SK-N-MC (cell line): ENCODE results near the gene KRT3.

Source experiments
- DNase-seq: peaks from one replicate; pipeline ENCODE4 v3.0.0-alpha.2; 2011; ENCODE audit warnings: low read depth, low spot score
- H3K27ac ChIP-seq: fragments of 200-600 bp; sonication (generic); 2 replicates; pipeline ENCODE4 v1.5.1; 2016; ENCODE audit warnings: mixed run types
- H3K36me3 ChIP-seq: fragments of 200-600 bp; sonication (generic); 2 replicates; pipeline ENCODE4 v1.6.1; 2017; ENCODE audit warnings: antibody characterized with exemption, low read length, mixed read lengths; ENCODE audit not compliant: insufficient read depth
- H3K4me3 ChIP-seq: fragments of 200-600 bp; sonication (generic); 2 replicates; pipeline ENCODE4 v1.5.1; 2016
- H3K9ac ChIP-seq: fragments of 200-600 bp; sonication (generic); 2 replicates; pipeline ENCODE4 v1.8.0; 2017; ENCODE audit warnings: mixed run types, mixed read lengths; ENCODE audit not compliant: insufficient read length
- H3K9me3 ChIP-seq: fragments of 200-600 bp; sonication (generic); 2 replicates; pipeline ENCODE4 v1.6.1; 2017; ENCODE audit warnings: low read depth, mild to moderate bottlenecking, antibody characterized with exemption, low read length, moderate library complexity, mixed read lengths
- EZH2 ChIP-seq: fragments of 200-600 bp; sonication (generic); IDR thresholded peaks from one replicate; pipeline ENCODE4 v1.6.1; 2017; ENCODE audit warnings: antibody characterized with exemption
- FOXP2 ChIP-seq: optimal IDR thresholded peaks from 2 replicates; pipeline ENCODE3; 2011; ENCODE audit warnings: mild to moderate bottlenecking, moderate library complexity; ENCODE audit not compliant: insufficient read depth; ENCODE audit errors: extremely low read length, control extremely low read depth
- POLR2AphosphoS5 ChIP-seq: IDR thresholded peaks from 2 replicates; pipeline ENCODE4 v1.6.1; 2012; ENCODE audit warnings: mild to moderate bottlenecking, low read depth, low read length, borderline replicate concordance

The KRT3 gene

DNA sequence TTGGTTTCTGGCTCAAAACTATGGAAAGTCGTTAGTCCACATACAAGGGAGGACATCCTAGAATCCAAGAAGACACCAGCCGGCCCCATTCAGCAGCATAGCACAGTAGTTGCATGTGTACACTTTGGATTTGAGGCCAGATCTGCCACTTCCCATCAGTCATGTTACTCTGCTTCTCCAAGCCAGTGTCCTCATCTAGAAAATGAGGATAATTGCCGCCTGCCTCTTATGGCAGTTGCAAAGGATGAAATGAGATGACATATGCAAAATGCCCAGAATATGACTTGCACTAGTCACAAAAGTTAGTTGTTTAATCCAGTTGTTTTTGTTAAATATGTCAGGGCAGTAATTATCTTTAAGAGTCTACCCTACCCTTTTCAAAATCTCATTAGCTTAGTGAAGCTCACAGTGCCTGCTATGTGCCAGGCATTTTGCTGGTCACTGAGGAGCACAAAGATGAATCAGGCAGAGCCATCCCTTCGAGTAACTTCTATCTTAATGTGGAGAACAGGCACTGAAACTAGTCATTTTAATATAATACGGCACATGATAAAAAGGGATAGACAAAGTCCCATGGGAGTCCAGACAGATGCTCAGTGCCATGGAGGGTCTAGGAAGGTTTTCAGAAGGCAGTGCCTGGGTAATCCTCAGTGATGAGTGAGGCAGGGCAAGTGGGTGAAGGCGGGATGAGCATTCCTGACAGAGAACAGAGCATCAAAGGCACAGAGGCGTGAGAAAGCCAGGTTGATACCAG, 12.2 kb downstream of the KRT3 start:
- Histone ChIP-seq H3K4me3 (no peak overlapping the region), H3K27ac (no peak overlapping the region), H3K9ac (no peak overlapping the region), H3K36me3 (no peaks in the 10 kb centered on the region), H3K9me3 (no peaks in the 10 kb centered on the region)
- TF ChIP-seq POLR2AphosphoS5 = no peak
- no peak for TF ChIP-seq EZH2
- TF ChIP-seq FOXP2 = no peak
- no peak for DNase-seq

DNA sequence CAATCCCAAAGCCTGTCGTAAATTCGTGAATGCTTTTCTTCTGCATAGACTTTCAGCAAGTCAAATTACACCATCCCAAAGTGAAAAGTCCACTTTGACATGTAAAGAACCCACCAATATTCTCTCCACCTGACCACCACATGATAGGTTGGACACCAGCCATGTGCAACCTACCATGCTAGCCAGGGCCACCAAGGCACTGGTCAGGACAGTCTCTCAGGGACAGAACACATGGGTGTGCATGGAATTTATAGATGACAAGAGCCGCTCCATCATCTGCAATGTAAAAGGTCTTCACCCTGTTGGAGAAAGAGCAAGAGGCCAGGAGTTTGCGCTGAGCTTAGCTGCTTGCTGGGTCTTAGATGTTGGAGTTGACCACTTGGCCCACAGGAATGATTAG, 13.4 kb downstream of the KRT3 start:
- Histone ChIP-seq H3K9ac (no peak overlapping the region), H3K27ac (no peak overlapping the region), H3K36me3 (no peaks in the 10 kb centered on the region), H3K4me3 (no peak overlapping the region), H3K9me3 (no peaks in the 10 kb centered on the region)
- TF ChIP-seq EZH2 = no peak
- no peak for TF ChIP-seq POLR2AphosphoS5
- TF ChIP-seq FOXP2 = no peak
- no peak for DNase-seq

DNA sequence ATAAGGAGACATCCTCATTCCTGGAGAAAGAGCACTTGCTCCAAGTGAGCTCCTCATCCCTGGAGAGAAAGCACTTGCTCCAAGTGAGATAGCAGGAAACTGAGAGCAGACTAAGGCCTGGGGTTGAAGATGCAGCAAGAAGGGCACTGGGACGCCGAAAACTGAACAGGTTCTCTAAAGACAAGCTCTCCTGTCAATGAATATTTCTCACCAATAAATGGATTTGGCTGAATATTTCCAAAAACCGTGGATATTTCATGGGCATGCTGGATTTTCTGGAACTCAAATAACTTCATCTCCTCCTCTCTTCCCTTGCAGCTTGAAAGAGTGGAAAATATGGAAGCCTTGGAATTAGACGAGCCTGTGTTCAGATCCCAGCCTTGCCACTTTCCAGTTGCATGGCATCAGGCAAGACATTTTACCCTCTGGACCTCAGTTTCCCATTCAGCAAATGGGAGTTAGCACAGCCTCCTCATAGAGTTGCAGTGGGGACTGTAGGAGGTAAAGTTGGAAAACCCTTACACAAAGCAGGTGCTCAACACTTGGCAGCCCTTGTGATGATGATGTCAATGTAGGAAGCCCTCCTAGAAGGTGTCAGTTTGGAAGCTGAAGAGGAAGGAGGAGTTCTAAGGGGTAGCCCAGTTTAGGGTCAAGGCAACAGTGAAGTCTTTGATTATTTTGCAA, 14.4 kb downstream of the KRT3 start:
- DNase-seq = no peak
- H3K4me3 ChIP-seq = no peak overlapping the region

DNA sequence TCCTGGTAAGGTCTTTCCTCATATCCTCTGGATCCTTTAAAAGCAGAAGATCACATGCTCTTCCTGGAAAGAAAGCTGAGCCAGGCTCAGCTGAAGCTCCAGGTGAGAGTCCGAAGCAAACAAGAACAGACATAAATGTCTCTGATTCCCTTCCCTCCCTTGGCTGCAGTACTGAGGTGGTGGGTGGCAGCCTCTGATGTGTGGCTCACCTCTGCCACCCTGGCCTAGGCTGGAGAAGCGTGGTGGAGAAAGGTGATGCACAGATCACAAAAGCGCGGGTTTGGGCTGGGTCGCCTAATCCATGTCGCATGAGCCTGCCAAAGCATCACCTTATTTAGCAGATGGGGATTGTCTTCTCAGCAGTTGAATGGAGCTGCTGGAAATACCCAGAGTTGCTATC, 16.0 kb downstream of the KRT3 start:
- H3K9ac ChIP-seq = no peak overlapping the region
- no peak for TF ChIP-seq EZH2
- no peak for TF ChIP-seq FOXP2
- no peak for TF ChIP-seq POLR2AphosphoS5
- H3K4me3 ChIP-seq = no peak overlapping the region

More for the DNA sequence above, 14.4 kb downstream of the KRT3 start:
- Histone ChIP-seq H3K9me3 (no peaks in the 10 kb centered on the region), H3K9ac (no peak overlapping the region), H3K36me3 (no peaks in the 10 kb centered on the region), H3K27ac (no peak overlapping the region)
- TF ChIP-seq EZH2 (no peak), POLR2AphosphoS5 (no peak), FOXP2 (no peak)

DNA sequence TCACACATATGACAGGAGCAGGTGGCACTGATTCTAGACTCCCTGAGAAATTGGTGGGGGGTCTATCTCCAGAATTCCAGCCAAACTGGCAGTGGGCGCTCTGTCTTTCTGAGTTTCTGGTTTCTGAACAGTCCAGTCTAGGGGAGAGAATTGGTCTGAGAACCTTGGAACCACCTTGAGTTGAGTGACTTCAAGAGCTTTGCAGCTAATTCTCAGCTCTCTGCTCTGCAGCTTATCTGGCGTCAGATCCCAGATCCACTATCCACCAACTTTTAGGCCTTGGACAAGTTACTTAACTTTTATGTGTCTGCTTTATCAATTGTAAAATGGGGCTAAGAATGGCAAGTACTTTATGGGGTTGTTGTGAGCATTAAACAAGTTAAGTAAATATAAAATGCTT, 17.1 kb downstream of the KRT3 start:
- DNase-seq = no peak
- Histone ChIP-seq H3K9ac (no peak overlapping the region), H3K36me3 (no peaks in the 10 kb centered on the region), H3K9me3 (no peaks in the 10 kb centered on the region), H3K27ac (no peak overlapping the region), H3K4me3 (no peak overlapping the region)
- TF ChIP-seq FOXP2 (no peak), EZH2 (no peak), POLR2AphosphoS5 (no peak)

More for the DNA sequence above, 16.0 kb downstream of the KRT3 start:
- H3K27ac ChIP-seq = no peak overlapping the region
- H3K9me3 ChIP-seq = no peaks in the 10 kb centered on the region
- no peaks in the 10 kb centered on the region for H3K36me3 ChIP-seq
- DNase-seq = no peak

DNA sequence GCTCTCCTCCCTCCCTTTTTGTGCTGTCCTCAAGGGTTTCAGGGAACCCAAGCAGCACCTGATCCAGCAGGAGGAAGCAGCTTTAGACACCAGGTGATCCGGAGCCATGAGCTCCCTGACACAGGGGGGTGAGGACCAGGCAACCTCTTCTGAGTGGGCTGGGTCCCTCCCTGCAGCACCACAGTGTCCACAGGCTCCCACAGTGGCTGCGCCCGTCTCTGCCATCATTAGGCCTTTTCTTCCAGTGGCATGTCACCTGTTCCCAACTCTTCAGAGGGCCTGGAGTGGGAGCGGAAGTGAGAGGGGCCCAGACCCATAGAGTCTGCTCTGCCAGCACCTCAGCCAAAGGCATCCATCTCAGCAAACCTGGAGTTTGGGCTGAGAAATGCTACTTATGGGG, 18.4 kb downstream of the KRT3 start:
- no peak for DNase-seq
- no peak overlapping the region for H3K27ac ChIP-seq
- TF ChIP-seq EZH2 = no peak
- no peak for TF ChIP-seq POLR2AphosphoS5
- no peak for TF ChIP-seq FOXP2
- no peak overlapping the region for H3K4me3 ChIP-seq
- no peaks in the 10 kb centered on the region for H3K36me3 ChIP-seq
- no peaks in the 10 kb centered on the region for H3K9me3 ChIP-seq
- no peak overlapping the region for H3K9ac ChIP-seq

DNA sequence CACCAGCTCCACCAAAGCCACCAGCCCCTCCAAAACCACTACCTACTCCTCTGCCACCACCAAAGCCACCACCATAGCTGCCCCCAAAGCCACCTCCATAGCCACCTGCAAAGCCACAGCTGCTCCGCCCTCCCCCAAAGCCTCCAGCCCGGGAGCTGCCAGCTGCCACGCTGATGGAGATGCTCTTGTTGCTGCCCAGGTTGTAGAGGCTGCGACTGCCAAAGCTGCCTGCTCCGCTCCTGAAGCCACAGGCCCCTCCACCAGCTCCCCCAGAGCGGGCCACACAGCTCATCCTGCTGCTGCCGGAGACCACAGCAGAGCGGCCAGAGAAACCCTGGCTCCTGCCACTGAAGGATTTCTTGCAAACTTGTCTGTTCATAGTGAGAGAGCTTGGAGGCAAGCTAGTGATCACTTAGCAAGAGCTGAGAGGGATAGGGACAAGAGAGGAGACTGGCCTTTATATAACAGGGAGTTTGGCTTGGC, 19.0 kb downstream of the KRT3 start, which contains the start of gene KRT76:
Gene KRT76, minus strand, starts transcription at position 433 of the 483 bp plus-strand sequence. Its CDS starts 54 bp downstream, at position 379.
- no peak for DNase-seq
- Histone ChIP-seq H3K9ac (no peak within 1 kb of the TSS), H3K27ac (no peak within 1 kb of the TSS), H3K4me3 (no peak within 1 kb of the TSS), H3K36me3 (no peaks in the 10 kb centered on the region), H3K9me3 (no peaks in the 10 kb centered on the region)
- TF ChIP-seq EZH2 = no peak
- TF ChIP-seq POLR2AphosphoS5 = no peak
- TF ChIP-seq FOXP2 = no peak

DNA sequence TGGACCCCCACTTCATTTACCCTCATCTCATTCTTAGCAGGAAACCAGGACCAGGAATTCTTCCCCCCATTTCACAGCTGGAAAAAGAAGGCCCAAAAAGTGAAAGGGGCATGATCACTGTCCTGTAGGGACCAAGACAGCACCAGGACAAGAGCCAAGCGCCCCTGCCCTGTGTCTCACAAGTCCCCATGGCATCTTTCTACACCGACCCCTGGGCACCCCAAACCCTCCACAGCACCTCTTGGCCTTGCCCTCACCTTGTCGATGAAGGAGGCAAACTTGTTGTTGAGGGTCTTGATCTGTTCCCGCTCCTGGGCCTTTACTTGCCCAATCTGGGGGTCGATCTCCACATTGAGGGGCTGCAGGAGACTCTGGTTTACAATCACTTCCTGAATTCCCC, 19.5 kb downstream of the KRT3 start:
- DNase-seq = no peak
- no peak for TF ChIP-seq EZH2
- no peak for TF ChIP-seq FOXP2
- no peak for TF ChIP-seq POLR2AphosphoS5
- Histone ChIP-seq H3K27ac (no peak overlapping the region), H3K36me3 (no peaks in the 10 kb centered on the region), H3K4me3 (no peak overlapping the region), H3K9ac (no peak overlapping the region), H3K9me3 (no peaks in the 10 kb centered on the region)
